NCI-H128 (cell line): ENCODE measurements around the gene UBA1.
A peak's percentile ranks its signal among the peaks of the same experiment; 100 is the strongest.

Experiments
- DNase-seq: peaks from one replicate; lab custom pipeline; 2025; ENCODE audit not compliant: unreplicated experiment; lab: John Stamatoyannopoulos, UW

UBA1 gene

DNA sequence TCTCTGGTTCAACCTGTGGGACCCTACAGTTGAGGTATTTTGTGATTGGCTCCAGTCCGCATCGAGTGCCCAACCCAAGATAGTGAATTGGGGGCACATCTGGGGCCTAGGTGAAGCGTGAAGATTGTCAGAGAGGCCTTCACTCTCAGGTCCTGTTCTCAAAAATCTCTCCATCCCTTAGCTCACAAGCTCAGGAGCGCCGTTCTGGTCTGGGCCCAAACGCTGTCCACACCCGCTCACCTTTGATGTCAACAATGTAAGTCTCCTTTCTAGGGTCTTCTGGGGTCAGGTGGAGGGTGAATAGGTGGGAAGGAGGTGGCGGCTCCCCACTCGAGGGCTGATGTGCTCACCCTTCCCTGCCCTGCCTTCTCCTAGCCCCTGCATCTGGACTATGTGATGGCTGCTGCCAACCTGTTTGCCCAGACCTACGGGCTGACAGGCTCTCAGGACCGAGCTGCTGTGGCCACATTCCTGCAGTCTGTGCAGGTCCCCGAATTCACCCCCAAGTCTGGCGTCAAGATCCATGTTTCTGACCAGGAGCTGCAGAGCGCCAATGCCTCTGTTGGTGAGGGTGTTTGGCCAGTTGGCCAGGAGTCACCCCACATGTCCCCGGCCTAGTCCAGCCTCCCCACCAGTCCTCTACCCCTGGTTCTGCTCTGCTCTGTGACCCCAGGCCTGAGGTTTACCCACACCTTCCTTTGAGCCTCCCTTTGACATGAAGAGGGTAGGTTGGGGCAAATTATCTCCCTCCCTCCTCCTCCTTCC lies 17.2 kb downstream of the UBA1 start:
- no peak for DNase-seq

GRCh38 chrX:47212381-47213293 lies 19.0 kb downstream of the UBA1 start:
- DNase-seq: no peak

DNA sequence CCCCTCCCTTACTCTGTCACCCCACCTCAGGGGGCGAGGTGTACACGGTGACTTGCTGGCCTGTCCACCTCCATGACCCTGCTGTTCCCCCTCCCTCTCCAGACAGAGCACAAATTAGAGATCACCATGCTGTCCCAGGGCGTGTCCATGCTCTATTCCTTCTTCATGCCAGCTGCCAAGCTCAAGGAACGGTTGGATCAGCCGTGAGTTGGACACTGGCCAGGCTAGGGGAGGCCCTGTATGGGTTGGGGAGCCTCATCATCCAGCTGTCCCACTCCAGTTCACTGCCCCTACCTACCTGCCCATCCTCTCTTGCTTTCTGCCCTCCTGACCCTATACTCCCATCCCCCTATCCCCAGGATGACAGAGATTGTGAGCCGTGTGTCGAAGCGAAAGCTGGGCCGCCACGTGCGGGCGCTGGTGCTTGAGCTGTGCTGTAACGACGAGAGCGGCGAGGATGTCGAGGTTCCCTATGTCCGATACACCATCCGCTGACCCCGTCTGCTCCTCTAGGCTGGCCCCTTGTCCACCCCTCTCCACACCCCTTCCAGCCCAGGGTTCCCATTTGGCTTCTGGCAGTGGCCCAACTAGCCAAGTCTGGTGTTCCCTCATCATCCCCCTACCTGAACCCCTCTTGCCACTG lies 20.9 kb downstream of the UBA1 start:
- DNase-seq: no peak

- no peak for DNase-seq
These were observed 21.8 kb downstream of the UBA1 start for GRCh38 chrX:47215291-47215900.

DNA sequence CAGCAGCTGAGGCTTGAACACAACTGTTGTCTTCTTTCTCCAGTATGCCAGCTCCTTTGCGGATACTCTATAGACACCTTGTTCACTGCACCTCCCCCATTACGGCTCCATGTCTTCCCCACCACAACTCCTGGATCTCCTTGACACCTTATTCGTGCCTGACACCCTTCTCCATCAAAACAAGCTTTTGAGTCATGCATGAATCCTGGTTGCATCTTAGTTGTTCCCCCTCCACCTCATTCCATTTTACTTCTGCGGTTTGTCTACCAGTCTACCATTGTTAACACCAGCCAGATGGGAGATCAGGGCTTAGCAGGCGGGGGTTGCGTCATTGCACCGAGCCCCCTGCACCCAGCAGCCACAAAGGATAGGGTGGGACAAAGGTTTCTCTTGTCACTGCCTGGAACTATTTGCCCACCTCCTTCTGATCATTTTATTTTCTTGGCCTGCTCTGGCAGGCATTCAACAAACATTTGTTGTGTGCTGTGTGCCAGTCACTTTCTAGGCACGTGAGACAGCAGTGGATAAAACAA lies 22.8 kb downstream of the UBA1 start:
- DNase-seq: no peak

GRCh38 chrX:47217121-47217851 lies 23.7 kb downstream of the UBA1 start:
- DNase-seq: no peak

DNA sequence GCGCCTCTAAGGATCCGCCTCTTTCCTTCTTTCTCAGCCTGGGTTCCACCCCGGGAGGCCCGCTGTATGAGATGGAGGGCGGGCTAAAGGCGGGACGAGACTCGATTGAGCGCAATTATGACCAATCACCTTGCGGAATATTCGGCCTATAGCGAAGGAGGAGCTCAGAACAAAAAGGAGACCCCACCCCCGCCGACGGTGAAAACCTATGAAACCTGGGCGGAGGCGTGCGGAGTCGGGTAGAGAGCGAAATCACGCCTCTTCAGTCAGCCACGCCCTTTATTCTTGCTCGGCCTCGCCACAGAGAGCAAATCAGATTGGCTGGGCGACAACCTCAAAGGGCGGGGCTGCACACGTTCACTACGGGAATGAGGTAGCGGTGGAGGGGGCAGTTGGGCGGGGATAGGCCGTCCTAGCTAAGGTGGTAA lies 24.2 kb downstream of the UBA1 start:
- peak; percentile 96 for DNase-seq

DNA sequence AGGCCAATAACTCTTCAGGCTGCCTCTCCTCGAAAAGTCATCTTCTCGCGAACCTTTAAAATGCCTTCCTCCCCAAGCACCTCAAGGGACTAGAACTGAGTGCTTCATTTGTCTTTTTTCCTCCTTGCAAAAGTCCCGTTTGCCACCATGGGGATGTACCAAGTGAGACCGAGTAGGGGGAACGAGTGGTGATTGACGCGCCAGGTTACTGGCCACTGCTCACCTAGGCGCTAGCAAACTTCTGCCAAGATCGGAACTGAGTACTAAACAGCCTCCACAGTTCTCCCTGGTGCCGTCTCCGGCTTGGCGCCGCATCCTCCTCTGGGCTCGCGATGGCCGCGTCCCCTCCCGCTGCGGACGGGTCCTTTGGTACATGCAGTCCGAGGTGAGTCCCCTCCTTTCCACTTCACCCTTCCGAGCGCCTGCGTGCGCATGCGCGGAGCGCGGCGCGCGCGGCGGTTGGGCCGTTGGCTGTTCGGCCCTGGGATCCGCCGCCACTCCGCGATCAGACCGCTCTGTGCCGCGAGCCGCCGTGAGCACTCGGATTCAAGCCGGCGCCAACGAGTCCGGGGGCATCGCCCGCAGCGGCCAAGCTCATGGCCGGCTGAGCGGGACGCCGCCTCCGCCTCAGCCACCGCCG lies 24.8 kb downstream of the UBA1 start, which contains the start of gene CDK16:
CDK16 (plus strand) TSS at position 402 of the 640 bp plus-strand sequence. CDS start 4,877 bp downstream, outside the sequence.
- DNase-seq: peak; percentile 67

DNA sequence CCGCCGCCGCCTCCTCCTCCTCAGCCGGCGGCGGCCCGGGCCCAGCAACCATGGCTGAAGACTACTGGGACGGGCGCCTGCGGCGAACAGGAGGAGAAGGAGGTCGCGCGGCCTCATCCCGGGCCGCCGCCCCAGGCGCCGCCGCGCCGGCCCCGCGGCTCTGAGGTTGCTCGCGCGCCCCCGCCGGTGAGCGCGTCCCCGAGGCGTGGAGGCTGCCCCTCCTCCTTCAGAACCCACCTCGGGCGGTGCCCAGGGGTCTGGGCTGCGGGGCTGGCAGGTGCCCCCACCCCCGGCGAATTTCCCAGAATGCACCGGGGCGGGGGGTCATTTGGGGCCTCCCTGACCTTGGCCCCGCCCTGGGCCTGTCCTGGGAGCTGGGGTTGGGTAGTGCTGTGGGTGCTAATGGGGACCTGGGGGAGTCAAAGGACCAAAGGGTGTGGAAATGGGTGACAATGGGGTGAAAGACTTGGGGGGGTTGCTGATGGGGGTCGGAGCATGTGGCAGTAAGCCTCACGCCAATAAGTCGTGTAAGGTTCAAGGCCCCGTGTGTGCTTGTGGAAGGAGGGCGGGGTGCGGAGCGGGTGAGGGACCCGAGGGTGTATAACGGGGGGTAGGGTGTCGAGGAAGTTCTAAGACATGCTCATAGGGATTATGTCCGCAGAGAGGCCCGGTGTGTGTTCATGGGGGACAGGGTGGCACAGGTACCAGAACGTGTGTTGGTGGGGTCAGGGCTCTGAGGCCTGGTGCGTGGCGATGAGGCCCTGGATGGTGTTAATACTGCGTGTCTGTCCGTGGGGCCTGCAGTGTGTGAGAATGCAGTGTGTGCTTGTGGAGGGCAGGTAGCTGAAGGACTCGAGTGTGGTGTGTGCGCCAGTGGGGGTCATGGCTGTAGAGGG lies 25.5 kb downstream of the UBA1 start:
- DNase-seq: no peak

DNA sequence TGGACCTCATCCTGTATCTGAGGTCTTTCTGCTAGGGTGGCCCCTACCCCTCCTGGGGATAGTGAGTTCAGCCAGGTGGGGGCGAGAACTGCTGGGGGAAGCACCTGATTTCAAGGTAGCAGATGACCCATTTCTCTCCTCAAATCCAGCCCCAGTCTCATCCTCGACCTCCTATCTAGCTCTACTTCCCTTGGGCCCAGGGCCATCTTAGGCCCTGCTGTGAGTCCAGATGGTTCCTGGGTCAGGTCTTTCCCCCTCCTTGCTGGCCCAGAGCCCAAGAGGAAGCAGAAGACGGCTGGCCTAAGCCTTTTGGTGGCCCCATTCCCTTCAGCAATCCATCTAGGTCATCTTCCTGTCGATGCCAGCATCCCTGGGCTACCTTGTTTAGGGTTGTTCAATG lies 28.1 kb downstream of the UBA1 start:
- DNase-seq: no peak

DNA sequence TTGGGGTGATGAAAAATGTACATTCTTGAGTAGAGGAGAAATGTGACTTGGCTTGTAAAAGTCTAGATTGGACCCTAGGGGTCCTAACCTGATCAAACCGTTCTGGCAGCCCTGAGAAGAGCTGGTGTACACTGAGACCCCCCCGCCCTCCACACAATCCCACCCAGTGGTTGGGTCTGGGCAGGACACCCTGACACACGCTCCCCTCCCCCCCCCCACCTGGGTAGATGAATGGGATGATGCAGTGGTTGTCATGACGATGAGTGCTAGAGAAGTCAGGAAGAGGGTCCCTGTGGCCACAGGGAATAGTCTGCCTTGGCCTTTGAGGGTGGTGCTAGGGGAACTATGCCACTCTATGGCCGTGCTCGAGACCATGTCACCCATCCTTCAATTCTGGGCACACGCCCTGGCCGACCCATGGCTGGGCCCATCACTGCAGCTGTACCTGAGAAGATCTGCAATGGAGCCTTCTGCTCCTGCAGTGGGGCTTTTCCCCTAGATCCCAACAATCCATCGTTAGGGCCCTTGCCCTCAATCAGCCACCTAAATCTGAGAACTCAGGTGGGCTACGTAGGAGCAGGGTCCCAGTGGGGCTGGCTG lies 29.2 kb downstream of the UBA1 start:
- no peak for DNase-seq

GRCh38 chrX:47223476-47224250 lies 30.0 kb downstream of the UBA1 start:
- DNase-seq: no peak

GRCh38 chrX:47224266-47224895 lies 30.8 kb downstream of the UBA1 start:
- no peak for DNase-seq

GRCh38 chrX:47224896-47225290 lies 31.3 kb downstream of the UBA1 start:
- DNase-seq: no peak

GRCh38 chrX:47226071-47226470 lies 32.4 kb downstream of the UBA1 start:
- no peak for DNase-seq

DNA sequence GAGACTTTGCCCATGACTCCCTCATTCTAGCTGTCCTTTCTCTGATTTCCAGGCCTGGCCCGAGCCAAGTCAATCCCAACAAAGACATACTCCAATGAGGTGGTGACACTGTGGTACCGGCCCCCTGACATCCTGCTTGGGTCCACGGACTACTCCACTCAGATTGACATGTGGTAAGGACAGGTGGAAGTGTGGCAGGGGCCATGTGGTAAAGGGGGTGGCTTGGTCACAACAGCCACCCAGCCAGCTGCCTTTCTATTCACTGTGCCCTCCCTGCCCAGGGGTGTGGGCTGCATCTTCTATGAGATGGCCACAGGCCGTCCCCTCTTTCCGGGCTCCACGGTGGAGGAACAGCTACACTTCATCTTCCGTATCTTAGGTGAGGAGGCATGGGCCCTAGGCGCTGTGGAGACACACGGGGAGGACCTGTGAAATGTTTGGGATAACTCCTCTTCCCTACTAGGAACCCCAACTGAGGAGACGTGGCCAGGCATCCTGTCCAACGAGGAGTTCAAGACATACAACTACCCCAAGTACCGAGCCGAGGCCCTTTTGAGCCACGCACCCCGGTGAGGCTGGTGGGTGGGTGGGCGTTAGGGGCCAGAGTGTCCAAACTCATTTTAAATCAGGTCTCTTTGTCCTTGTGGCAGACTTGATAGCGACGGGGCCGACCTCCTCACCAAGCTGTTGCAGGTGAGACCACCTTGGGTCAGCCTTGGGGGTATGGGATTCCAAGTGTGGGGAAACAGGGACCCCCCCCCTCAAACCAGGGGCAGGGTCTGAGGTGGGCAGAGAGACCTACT lies 33.1 kb downstream of the UBA1 start:
- DNase-seq: no peak

GRCh38 chrX:47227334-47227583 lies 33.6 kb downstream of the UBA1 start:
- DNase-seq: no peak
